Thymus (tissue), 14 donors: ENCODE results near the gene SUSD3. TPM values are rescaled to one million over a fixed set of nuclear protein-coding genes. Genes with fewer than 3 reads are reported as not detected.
A peak's percentile ranks its signal among the peaks of the same experiment; 100 is the strongest.

Experiments
- DNase-seq, 9 donors: peaks; one replicate each; pipeline ENCODE4 v3.0.0-alpha.2; 2013; ENCODE audit warnings: low spot score in 9 of 9, low read depth in 6 of 9, missing footprints in 1 of 9
- H3K27ac ChIP-seq, 2 donors: one replicate each; pipeline ENCODE4 v1.5.1; 2013; ENCODE audit warnings: control low read depth in 1 of 2, low read depth in 1 of 2, low read length in 1 of 2, mild to moderate bottlenecking in 1 of 2, moderate library complexity in 1 of 2
- H3K27me3 ChIP-seq, 2 donors: one replicate each; pipeline ENCODE4 v1.5.1; 2013; ENCODE audit warnings: low read length in 1 of 2; ENCODE audit not compliant: control insufficient read depth in 2 of 2, insufficient read depth in 1 of 2
- H3K36me3 ChIP-seq, 2 donors: one replicate each; pipeline ENCODE4 v1.5.1; 2013; ENCODE audit warnings: low read length in 1 of 2, mild to moderate bottlenecking in 1 of 2, moderate library complexity in 1 of 2; ENCODE audit not compliant: control insufficient read depth in 2 of 2, insufficient read depth in 2 of 2
- H3K4me1 ChIP-seq, 2 donors: one replicate each; pipeline ENCODE4 v1.5.1; 2013; ENCODE audit warnings: low read length in 2 of 2; ENCODE audit not compliant: control insufficient read depth in 2 of 2, insufficient read depth in 2 of 2
- H3K4me3 ChIP-seq, 2 donors: one replicate each; pipeline ENCODE4 v1.5.1; 2013; ENCODE audit warnings: low read length in 2 of 2, control low read depth in 1 of 2, mild to moderate bottlenecking in 1 of 2
- H3K9me3 ChIP-seq, 2 donors: one replicate each; pipeline ENCODE4 v1.5.1; 2013; ENCODE audit warnings: low read length in 1 of 2, mild to moderate bottlenecking in 1 of 2; ENCODE audit not compliant: control insufficient read depth in 2 of 2, insufficient read depth in 1 of 2
- WGBS: extraction: QIAGEN DNeasy Blood & Tissue Kit; methylation state at CpG from one replicate; pipeline ENCODE4 v1.1.7; 2013; 5-methylcytosine and 5-hydroxymethylcytosine counted together
- long read RNA-seq, 10 donors: transcript quantifications; one replicate each; lab custom pipeline, GENCODE V29; 2026
- polyA plus RNA-seq: library from polyadenylated mRNA; stranded (reverse); fragments of 200-250 nt; gene quantifications from one replicate; pipeline ENCODE4 v1.2.3, GENCODE V29; 2013
- total RNA-seq: library from RNA; stranded (reverse); fragments of 120-200 nt; gene quantifications from one replicate; pipeline ENCODE4 v1.2.4, GENCODE V29; 2013
- donor health status: healthy.

The SUSD3 gene
- total RNA-seq (43.8 TPM), polyA plus RNA-seq (31.0 TPM)
- long read RNA-seq, donor 1, partial matches to known transcripts, result 0 of 1 reads
- long read RNA-seq, donor 1, other reads (novel, unspliced or antisense), result 0 of 1 reads
- long read RNA-seq, donor 2, result 0 reads
- long read RNA-seq, donor 3, transcript SUSD3-202 (5 exons, 1,195 nt), result major isoform, 12 of 23 reads
- long read RNA-seq, donor 3, partial matches to known transcripts, result 6 of 23 reads
- long read RNA-seq, donor 3, other reads (novel, unspliced or antisense), result 0 of 23 reads
- long read RNA-seq, donor 4, partial matches to known transcripts, result 0 of 7 reads
- long read RNA-seq, donor 4, other reads (novel, unspliced or antisense), result 0 of 7 reads
- long read RNA-seq, donor 5, transcript SUSD3-202 (5 exons, 1,195 nt), result major isoform, 24 of 32 reads
- long read RNA-seq, donor 5, transcript SUSD3-203 (4 exons, 463 nt), result minor isoform, 5 of 32 reads
- long read RNA-seq, donor 5, partial matches to known transcripts, result 0 of 32 reads
- long read RNA-seq, donor 5, other reads (novel, unspliced or antisense), result 0 of 32 reads
- long read RNA-seq, donor 6, transcript SUSD3-202 (5 exons, 1,195 nt), result major isoform, 11 of 11 reads
- long read RNA-seq, donor 6, partial matches to known transcripts, result 0 of 11 reads
- long read RNA-seq, donor 6, other reads (novel, unspliced or antisense), result 0 of 11 reads
- long read RNA-seq, donor 7, transcript SUSD3-202 (5 exons, 1,195 nt), result major isoform, 7 of 8 reads
- long read RNA-seq, donor 7, partial matches to known transcripts, result 0 of 8 reads
- long read RNA-seq, donor 7, other reads (novel, unspliced or antisense), result 0 of 8 reads
- long read RNA-seq, donor 8, transcript SUSD3-202 (5 exons, 1,195 nt), result major isoform, 9 of 11 reads
- long read RNA-seq, donor 8, partial matches to known transcripts, result 0 of 11 reads
- long read RNA-seq, donor 8, other reads (novel, unspliced or antisense), result 0 of 11 reads
- long read RNA-seq, donor 9, partial matches to known transcripts, result 0 of 5 reads
- long read RNA-seq, donor 9, other reads (novel, unspliced or antisense), result 0 of 5 reads
- long read RNA-seq, donor 10, transcript SUSD3-202 (5 exons, 1,195 nt), result major isoform, 12 of 13 reads
- long read RNA-seq, donor 10, partial matches to known transcripts, result 0 of 13 reads
- long read RNA-seq, donor 10, other reads (novel, unspliced or antisense), result 0 of 13 reads

- H3K4me3 ChIP-seq, result peak within 1 kb of the TSS; percentile 61 to 71
- 3% methylated on average over 55 of the region's 55 CpGs for WGBS
- peaks cover 45 to 77% of the 10 kb centered on the region in 2 donors for H3K4me1 ChIP-seq
- H3K27ac ChIP-seq, result peak within 1 kb of the TSS; percentile 72 to 87
- peak in 6 of 9 donors; percentile 61 to 84 (median 71) for DNase-seq
- no peaks in the 10 kb centered on the region for H3K27me3 ChIP-seq
- peaks cover 2 to 4% of the 10 kb centered on the region in 2 donors for H3K9me3 ChIP-seq
- peaks cover 0 to 4% of the 10 kb centered on the region in 2 donors for H3K36me3 ChIP-seq
These were observed at the start of gene SUSD3 for GRCh38 chr9:93058355-93059010. Gene SUSD3, plus strand, starts transcription at chr9:93058701. Its CDS starts 42 bp downstream, at chr9:93058743.

GRCh38 chr9:93009337-93010015 lies 49.0 kb upstream of the SUSD3 start:
- DNase-seq, result no peak
- H3K4me1 ChIP-seq, result no peaks in the 10 kb centered on the region
- H3K27me3 ChIP-seq, result no peaks in the 10 kb centered on the region
- H3K4me3 ChIP-seq, result no peak overlapping the region
- peaks cover 75 to 77% of the 10 kb centered on the region in 2 donors for H3K36me3 ChIP-seq
- 97% methylated on average over 21 of the region's 21 CpGs for whole genome bisulfite sequencing
- no peak overlapping the region for H3K27ac ChIP-seq
- H3K9me3 ChIP-seq, result peaks cover 0 to 3% of the 10 kb centered on the region in 2 donors

GRCh38 chr9:93010056-93010455 lies 48.4 kb upstream of the SUSD3 start:
- H3K4me3 ChIP-seq, result no peak overlapping the region
- 97% methylated on average over 13 of the region's 13 CpGs for WGBS
- no peaks in the 10 kb centered on the region for H3K4me1 ChIP-seq
- H3K9me3 ChIP-seq, result peaks cover 0 to 3% of the 10 kb centered on the region in 2 donors
- no peaks in the 10 kb centered on the region for H3K27me3 ChIP-seq
- H3K27ac ChIP-seq, result no peak overlapping the region
- peaks cover 70 to 72% of the 10 kb centered on the region in 2 donors for H3K36me3 ChIP-seq
- no peak for DNase-seq

- Histone ChIP-seq H3K27me3 (no peaks in the 10 kb centered on the region), H3K36me3 (peaks cover 71 to 73% of the 10 kb centered on the region in 2 donors), H3K4me1 (no peaks in the 10 kb centered on the region), H3K9me3 (peaks cover 0 to 3% of the 10 kb centered on the region in 2 donors), H3K27ac (no peak overlapping the region), H3K4me3 (no peak overlapping the region)
- DNase-seq, result no peak
- 97% methylated on average over 4 of the region's 4 CpGs for WGBS
These were observed 47.8 kb upstream of the SUSD3 start for GRCh38 chr9:93010704-93011103.

- WGBS, result 97% methylated on average over 8 of the region's 8 CpGs
- Histone ChIP-seq H3K4me3 (no peak overlapping the region), H3K36me3 (peaks cover 71 to 73% of the 10 kb centered on the region in 2 donors), H3K27ac (no peak overlapping the region), H3K4me1 (no peaks in the 10 kb centered on the region), H3K9me3 (peaks cover 0 to 3% of the 10 kb centered on the region in 2 donors), H3K27me3 (no peaks in the 10 kb centered on the region)
- DNase-seq, result no peak
These were observed 47.4 kb upstream of the SUSD3 start for GRCh38 chr9:93011114-93011513.

GRCh38 chr9:93012963-93013855 lies 45.3 kb upstream of the SUSD3 start:
- H3K4me1 ChIP-seq, result no peaks in the 10 kb centered on the region
- no peak overlapping the region for H3K4me3 ChIP-seq
- no peak overlapping the region for H3K27ac ChIP-seq
- DNase-seq, result no peak
- H3K36me3 ChIP-seq, result peaks cover 72 to 77% of the 10 kb centered on the region in 2 donors
- H3K9me3 ChIP-seq, result peaks cover 0 to 3% of the 10 kb centered on the region in 2 donors
- H3K27me3 ChIP-seq, result no peaks in the 10 kb centered on the region
- WGBS, result 98% methylated on average over 14 of the region's 14 CpGs

- WGBS, result 96% methylated on average over 13 of the region's 13 CpGs
- H3K27me3 ChIP-seq, result no peaks in the 10 kb centered on the region
- peaks cover 0 to 3% of the 10 kb centered on the region in 2 donors for H3K9me3 ChIP-seq
- no peak overlapping the region for H3K27ac ChIP-seq
- H3K4me3 ChIP-seq, result no peak overlapping the region
- no peak for DNase-seq
- no peaks in the 10 kb centered on the region for H3K4me1 ChIP-seq
- peaks cover 72 to 78% of the 10 kb centered on the region in 2 donors for H3K36me3 ChIP-seq
These were observed 44.5 kb upstream of the SUSD3 start for GRCh38 chr9:93013856-93014582.
